HG03025 (cell line): ENCODE data around the gene MAP3K14.

ENCODE experiments used
- ATAC-seq: cut with Tn5 transposase; IDR thresholded peaks from one replicate; pipeline ENCODE4 v1.9.1; 2021; ENCODE audit warnings: mild to moderate bottlenecking, moderate library complexity; ENCODE audit not compliant: unreplicated experiment, low FRiP score

MAP3K14 gene

GRCh38 chr17:45318561-45319230 lies 1.9 kb upstream of the MAP3K14 start:
- ATAC-seq = no peak

- peak; percentile 68 for ATAC-seq
Measured at GRCh38 chr17:45317111-45317928, 500 bp upstream of the MAP3K14 start.

- ATAC-seq = no peak
Measured at GRCh38 chr17:45315648-45316433, 979 bp downstream of the MAP3K14 start.

GRCh38 chr17:45314741-45315647 lies 1.8 kb downstream of the MAP3K14 start:
- ATAC-seq = no peak

- ATAC-seq = no peak
Measured at GRCh38 chr17:45313996-45314740, 2.7 kb downstream of the MAP3K14 start.

- no peak for ATAC-seq
Measured at GRCh38 chr17:45313421-45313771, 3.4 kb downstream of the MAP3K14 start.

- no peak for ATAC-seq
Measured at GRCh38 chr17:45312477-45313420, 4.1 kb downstream of the MAP3K14 start.

- ATAC-seq = no peak
Measured at GRCh38 chr17:45311760-45312476, 4.9 kb downstream of the MAP3K14 start.

GRCh38 chr17:45311401-45311759 lies 5.4 kb downstream of the MAP3K14 start:
- no peak for ATAC-seq

- no peak for ATAC-seq
Measured at GRCh38 chr17:45310380-45311324, 6.2 kb downstream of the MAP3K14 start.

GRCh38 chr17:45309400-45309799 lies 7.4 kb downstream of the MAP3K14 start:
- no peak for ATAC-seq

GRCh38 chr17:45308840-45309239 lies 8.0 kb downstream of the MAP3K14 start:
- ATAC-seq = no peak

GRCh38 chr17:45308016-45308365 lies 8.8 kb downstream of the MAP3K14 start:
- no peak for ATAC-seq

GRCh38 chr17:45307290-45308015 lies 9.4 kb downstream of the MAP3K14 start:
- no peak for ATAC-seq

GRCh38 chr17:45306623-45307022 lies 10.2 kb downstream of the MAP3K14 start:
- no peak for ATAC-seq

- ATAC-seq = no peak
Measured at GRCh38 chr17:45306094-45306493, 10.7 kb downstream of the MAP3K14 start.
